HFF-Myc (cell line): ENCODE results near the gene HPDL.

Experiments used
- DNase-seq: peaks from one replicate; pipeline ENCODE4 v3.0.0-alpha.2; 2011; ENCODE audit warnings: low read depth; ENCODE audit errors: extremely low read depth
- H3K4me3 ChIP-seq: replicated peaks from 2 replicates; pipeline ENCODE4 v1.5.1; 2011; ENCODE audit warnings: low read depth, mild to moderate bottlenecking, control low read depth, low read length
- CTCF ChIP-seq: IDR thresholded peaks from 2 replicates; pipeline ENCODE4 v1.5.1; 2012; ENCODE audit warnings: mild to moderate bottlenecking, low read depth, low read length, control low read depth; ENCODE audit errors: missing control alignments

Gene HPDL

GRCh38 chr1:45306319-45306718 lies 20.4 kb upstream of the HPDL start:
- H3K4me3 ChIP-seq = no peak overlapping the region
- no peak for DNase-seq
- no peak for TF ChIP-seq CTCF

GRCh38 chr1:45306905-45307304 lies 19.8 kb upstream of the HPDL start:
- no peak for TF ChIP-seq CTCF
- no peak for DNase-seq
- no peak overlapping the region for H3K4me3 ChIP-seq

GRCh38 chr1:45314266-45314665 lies 12.4 kb upstream of the HPDL start:
- no peak for DNase-seq
- TF ChIP-seq CTCF = no peak
- H3K4me3 ChIP-seq = no peak overlapping the region

- DNase-seq = no peak
- no peak for TF ChIP-seq CTCF
Observed at GRCh38 chr1:45317166-45317565, 9.5 kb upstream of the HPDL start.

GRCh38 chr1:45319761-45320160 lies 6.9 kb upstream of the HPDL start:
- DNase-seq = no peak
- TF ChIP-seq CTCF = no peak
- H3K4me3 ChIP-seq = no peak overlapping the region

More at GRCh38 chr1:45317166-45317565, 9.5 kb upstream of the HPDL start:
- no peak overlapping the region for H3K4me3 ChIP-seq

GRCh38 chr1:45321444-45321843 lies 5.3 kb upstream of the HPDL start:
- TF ChIP-seq CTCF = no peak
- no peak overlapping the region for H3K4me3 ChIP-seq
- DNase-seq = no peak

- no peak for TF ChIP-seq CTCF
- DNase-seq = no peak
- H3K4me3 ChIP-seq = no peak overlapping the region
Observed at GRCh38 chr1:45322486-45323040, 4.1 kb upstream of the HPDL start.
